ENCODE measurements around the gene CADPS.

CADPS gene

GRCh38 chr3:62824965-62825592 lies 50.1 kb downstream of the CADPS start:
- no peak for TF ChIP-seq CTCF (conservative IDR thresholded peaks at IDR 0.05)
- TF ChIP-seq ZFX (IDR thresholded peaks at IDR 0.05) = no peak

GRCh38 chr3:62823461-62824050 lies 51.7 kb downstream of the CADPS start:
- no peak overlapping the region for H3K27ac ChIP-seq
- TF ChIP-seq ZFX (IDR thresholded peaks at IDR 0.05) (no peak), CTCF (conservative IDR thresholded peaks at IDR 0.05) (no peak)

More at GRCh38 chr3:62824965-62825592, 50.1 kb downstream of the CADPS start:
- H3K27ac ChIP-seq = no peak overlapping the region

- no peak overlapping the region for H3K27ac ChIP-seq
- no peak for TF ChIP-seq ZFX (IDR thresholded peaks at IDR 0.05)
- no peak for TF ChIP-seq CTCF (conservative IDR thresholded peaks at IDR 0.05)
Observed at GRCh38 chr3:62822905-62823304, 52.3 kb downstream of the CADPS start.

GRCh38 chr3:62818347-62818746 lies 56.9 kb downstream of the CADPS start:
- TF ChIP-seq CTCF (conservative IDR thresholded peaks at IDR 0.05) = no peak
- no peak for TF ChIP-seq ZFX (IDR thresholded peaks at IDR 0.05)
- H3K27ac ChIP-seq = no peak overlapping the region

- no peak overlapping the region for H3K27ac ChIP-seq
- TF ChIP-seq CTCF (conservative IDR thresholded peaks at IDR 0.05) (no peak), ZFX (IDR thresholded peaks at IDR 0.05) (no peak)
Observed at GRCh38 chr3:62817678-62818077, 57.5 kb downstream of the CADPS start.

- H3K27ac ChIP-seq = no peak overlapping the region
Observed at GRCh38 chr3:62815981-62816380, 59.2 kb downstream of the CADPS start.

More at GRCh38 chr3:62815981-62816380, 59.2 kb downstream of the CADPS start:
- TF ChIP-seq ZFX (IDR thresholded peaks at IDR 0.05) (no peak), CTCF (conservative IDR thresholded peaks at IDR 0.05) (no peak)
